Smooth muscle cell (in vitro differentiated cells): ENCODE data around the gene GPC3. TPM values are rescaled to one million over a fixed set of nuclear protein-coding genes. Genes with fewer than 3 reads are reported as not detected.

ENCODE experiments used
- DNase-seq: peaks from one replicate; lab custom pipeline; 2025; ENCODE audit not compliant: unreplicated experiment; lab: John Stamatoyannopoulos, UW
- H2AFZ ChIP-seq: fragments of 200-600 bp; sonication (generic); 2 replicates; pipeline ENCODE4 v1.6.0; 2016; ENCODE audit warnings: antibody characterized with exemption, low read depth, mild to moderate bottlenecking
- H3F3A ChIP-seq: fragments of 200-600 bp; sonication (generic); 2 replicates; pipeline ENCODE4 v1.6.0; 2017; ENCODE audit warnings: antibody characterized with exemption, low read depth
- H3K27ac ChIP-seq: fragments of 200-600 bp; sonication (generic); 2 replicates; pipeline ENCODE4 v1.5.1; 2016; ENCODE audit warnings: low read depth, mild to moderate bottlenecking
- H3K27me3 ChIP-seq: fragments of 200-600 bp; sonication (generic); 2 replicates; pipeline ENCODE4 v1.6.1; 2016; ENCODE audit warnings: low read depth, mild to moderate bottlenecking
- H3K36me3 ChIP-seq: fragments of 200-600 bp; sonication (generic); 2 replicates; pipeline ENCODE4 v1.5.1; 2016; ENCODE audit warnings: low read depth
- H3K4me1 ChIP-seq: fragments of 200-600 bp; sonication (generic); 2 replicates; pipeline ENCODE4 v1.5.1; 2016; ENCODE audit warnings: low read depth
- H3K4me2 ChIP-seq: fragments of 200-600 bp; sonication (generic); 2 replicates; pipeline ENCODE4 v1.6.0; 2016; ENCODE audit warnings: mild to moderate bottlenecking
- H3K4me3 ChIP-seq: fragments of 200-600 bp; sonication (generic); 2 replicates; pipeline ENCODE4 v1.5.1; 2016; ENCODE audit warnings: mild to moderate bottlenecking
- H3K79me2 ChIP-seq: fragments of 200-600 bp; sonication (generic); 2 replicates; pipeline ENCODE4 v1.6.0; 2016; ENCODE audit warnings: low read depth, mild to moderate bottlenecking
- H3K9ac ChIP-seq: fragments of 200-600 bp; sonication (generic); 2 replicates; pipeline ENCODE4 v1.6.0; 2016; ENCODE audit warnings: low read depth
- H3K9me3 ChIP-seq: fragments of 200-600 bp; sonication (generic); replicated peaks from 2 replicates; pipeline ENCODE4 v1.5.1; 2016; ENCODE audit warnings: low read depth
- H4K20me1 ChIP-seq: fragments of 200-600 bp; sonication (generic); 2 replicates; pipeline ENCODE4 v1.6.0; 2016; ENCODE audit warnings: low read depth
- WGBS: methylation state at CpG from one replicate; pipeline ENCODE4 v1.1.7; 2016; ENCODE audit warnings: low lambda C conversion rate; 5-methylcytosine and 5-hydroxymethylcytosine counted together
- polyA plus RNA-seq: library from polyadenylated mRNA; unstranded; fragments of >200 nt; fragmentation: Nextera tagmentation; extraction: Ambion mirVana; gene quantifications from 2 replicates; pipeline ENCODE4 v1.2.1, GENCODE V29; 2016
- total RNA-seq: library from RNA; depleted of rRNA; stranded (reverse); fragments of >200 nt; gene quantifications from 2 replicates; pipeline ENCODE4 v1.2.3, GENCODE V29; 2014
- TF ChIP-seq, protein P1 (sequence below): fragments of 200-600 bp; sonication (generic); IDR thresholded peaks from 2 replicates; pipeline ENCODE4 v1.5.1; 2017; ENCODE audit warnings: borderline replicate concordance, mild to moderate bottlenecking, antibody characterized with exemption; ENCODE audit not compliant: insufficient read depth, poor library complexity, severe bottlenecking

The GPC3 gene
- total and polyA plus RNA-seq, 2 experiments from 2014 or later, result 120 to 191 TPM

DNA sequence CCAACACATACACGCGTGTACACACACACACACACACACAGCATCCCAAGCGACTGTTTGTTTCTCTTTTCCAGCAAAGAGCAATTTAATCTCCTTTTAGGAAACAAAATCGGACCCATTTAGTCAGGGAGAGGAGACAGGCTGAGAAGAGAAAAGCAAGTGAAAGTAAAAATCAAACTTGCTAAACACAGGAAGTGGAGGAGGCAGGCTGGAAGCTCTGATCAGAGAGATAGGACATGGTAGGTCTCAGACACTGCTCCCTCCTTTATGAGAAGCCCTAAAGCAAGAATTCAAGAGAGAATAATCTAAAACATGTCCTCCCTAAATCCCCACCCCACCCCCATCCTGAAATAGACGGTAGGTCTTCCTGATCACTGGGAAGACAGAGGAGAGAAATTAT is 62.3 kb downstream of the GPC3 start:
- H3K4me2 ChIP-seq, result peak overlapping the region; percentile 37
- no peaks in the 10 kb centered on the region for H3F3A ChIP-seq
- no peaks in the 10 kb centered on the region for H3K9me3 ChIP-seq
- H3K27ac ChIP-seq, result no peak overlapping the region
- WGBS, result 58% methylated on average over 5 of the region's 5 CpGs
- no peaks in the 10 kb centered on the region for H3K4me1 ChIP-seq
- H3K9ac ChIP-seq, result no peak overlapping the region
- no peaks in the 10 kb centered on the region for H4K20me1 ChIP-seq
- H3K79me2 ChIP-seq, result no peaks in the 10 kb centered on the region
- no peak overlapping the region for H2AFZ ChIP-seq
- no peaks in the 10 kb centered on the region for H3K27me3 ChIP-seq
- no peak for DNase-seq
- H3K4me3 ChIP-seq, result no peak overlapping the region
- H3K36me3 ChIP-seq, result no peaks in the 10 kb centered on the region
- TF ChIP-seq, protein P1, sequence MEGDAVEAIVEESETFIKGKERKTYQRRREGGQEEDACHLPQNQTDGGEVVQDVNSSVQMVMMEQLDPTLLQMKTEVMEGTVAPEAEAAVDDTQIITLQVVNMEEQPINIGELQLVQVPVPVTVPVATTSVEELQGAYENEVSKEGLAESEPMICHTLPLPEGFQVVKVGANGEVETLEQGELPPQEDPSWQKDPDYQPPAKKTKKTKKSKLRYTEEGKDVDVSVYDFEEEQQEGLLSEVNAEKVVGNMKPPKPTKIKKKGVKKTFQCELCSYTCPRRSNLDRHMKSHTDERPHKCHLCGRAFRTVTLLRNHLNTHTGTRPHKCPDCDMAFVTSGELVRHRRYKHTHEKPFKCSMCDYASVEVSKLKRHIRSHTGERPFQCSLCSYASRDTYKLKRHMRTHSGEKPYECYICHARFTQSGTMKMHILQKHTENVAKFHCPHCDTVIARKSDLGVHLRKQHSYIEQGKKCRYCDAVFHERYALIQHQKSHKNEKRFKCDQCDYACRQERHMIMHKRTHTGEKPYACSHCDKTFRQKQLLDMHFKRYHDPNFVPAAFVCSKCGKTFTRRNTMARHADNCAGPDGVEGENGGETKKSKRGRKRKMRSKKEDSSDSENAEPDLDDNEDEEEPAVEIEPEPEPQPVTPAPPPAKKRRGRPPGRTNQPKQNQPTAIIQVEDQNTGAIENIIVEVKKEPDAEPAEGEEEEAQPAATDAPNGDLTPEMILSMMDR, result no peak

DNA sequence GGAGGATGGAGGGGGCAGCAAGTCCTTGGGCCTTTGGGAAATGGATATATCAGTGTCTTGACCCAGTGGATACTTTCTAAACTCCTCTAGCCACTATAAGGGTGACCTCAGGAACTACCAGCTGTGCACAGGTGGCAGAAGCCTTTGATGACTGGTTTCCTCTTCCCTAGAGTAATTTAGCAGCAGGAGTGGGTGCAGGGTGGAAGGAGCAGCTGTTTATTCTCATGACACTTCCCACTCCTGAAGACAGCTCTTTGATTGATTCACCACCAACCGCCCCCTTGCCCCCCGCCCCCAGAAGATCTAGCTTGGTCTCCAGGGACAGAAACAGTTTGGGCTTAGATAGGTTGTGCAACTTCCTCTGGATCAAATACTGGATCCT is 63.0 kb downstream of the GPC3 start:
- Histone ChIP-seq H3K27me3 (no peaks in the 10 kb centered on the region), H3K36me3 (no peaks in the 10 kb centered on the region), H3F3A (no peaks in the 10 kb centered on the region), H3K9me3 (no peaks in the 10 kb centered on the region), H3K4me2 (no peak overlapping the region), H3K27ac (no peak overlapping the region), H3K4me1 (no peaks in the 10 kb centered on the region), H4K20me1 (no peaks in the 10 kb centered on the region), H2AFZ (no peak overlapping the region), H3K79me2 (no peaks in the 10 kb centered on the region), H3K4me3 (no peak overlapping the region), H3K9ac (no peak overlapping the region)
- DNase-seq, result no peak
- WGBS, result 60% methylated on average over 2 of the region's 2 CpGs
- TF ChIP-seq, protein P1, result no peak

DNA sequence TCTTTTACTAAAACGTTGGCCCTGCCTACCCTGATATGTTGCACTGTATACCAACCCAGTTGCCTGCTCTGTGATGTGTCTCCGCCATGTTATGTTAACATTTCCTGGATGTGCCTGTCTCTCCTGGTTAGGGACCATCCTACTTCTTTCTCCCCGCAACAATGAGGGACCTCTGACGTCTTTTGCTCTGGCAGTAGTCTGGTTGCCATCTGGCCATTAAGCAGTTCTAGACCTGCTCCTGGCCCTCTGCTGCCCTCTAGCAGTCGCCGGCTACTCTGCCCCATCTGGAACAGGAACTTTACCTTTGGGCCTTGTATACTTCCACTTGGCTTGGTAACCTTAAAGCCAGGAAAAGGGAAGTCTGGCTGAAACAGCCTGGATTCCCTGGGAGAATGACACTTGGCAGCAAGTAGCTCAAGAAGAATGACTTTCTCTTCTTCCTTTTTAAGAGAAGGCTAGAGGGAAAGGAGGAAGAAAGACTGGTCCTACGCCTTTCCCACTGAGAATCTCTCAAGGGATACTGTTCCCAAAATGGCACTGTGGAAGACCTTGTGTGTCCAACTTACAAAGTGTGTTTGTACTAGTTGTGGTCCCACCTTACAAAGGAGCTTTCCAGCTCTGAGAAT is 63.5 kb downstream of the GPC3 start:
- Histone ChIP-seq H3K27me3 (no peaks in the 10 kb centered on the region), H4K20me1 (no peaks in the 10 kb centered on the region), H3F3A (no peaks in the 10 kb centered on the region), H3K4me2 (no peak overlapping the region), H3K4me3 (no peak overlapping the region), H3K27ac (no peak overlapping the region), H3K9ac (no peak overlapping the region), H3K4me1 (no peaks in the 10 kb centered on the region), H3K79me2 (no peaks in the 10 kb centered on the region), H2AFZ (no peak overlapping the region), H3K36me3 (no peaks in the 10 kb centered on the region), H3K9me3 (no peaks in the 10 kb centered on the region)
- DNase-seq, result no peak
- TF ChIP-seq, protein P1, result peak; percentile 30
- 49% methylated on average over 7 of the region's 7 CpGs for WGBS

DNA sequence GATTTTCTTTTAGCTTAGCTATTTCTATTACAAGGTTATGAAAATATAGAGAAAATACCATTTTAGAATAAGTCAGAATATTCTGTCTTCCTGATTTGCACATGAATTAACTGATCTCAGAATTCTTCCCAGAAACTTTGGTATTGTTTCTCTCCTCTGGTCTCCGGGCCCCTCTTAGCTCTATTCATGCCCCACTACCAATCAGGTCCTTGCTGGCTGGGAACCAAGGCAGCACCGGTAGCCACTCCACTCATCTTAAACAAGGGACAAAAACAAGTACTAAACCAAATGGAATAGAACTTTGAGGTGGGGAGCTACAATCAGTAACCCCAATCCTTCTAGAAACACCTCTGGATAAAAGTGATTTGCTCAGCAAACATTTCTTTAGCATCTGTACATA is 64.3 kb downstream of the GPC3 start:
- H4K20me1 ChIP-seq, result no peaks in the 10 kb centered on the region
- H2AFZ ChIP-seq, result no peak overlapping the region
- no peaks in the 10 kb centered on the region for H3K36me3 ChIP-seq
- no peak overlapping the region for H3K27ac ChIP-seq
- H3K9me3 ChIP-seq, result no peaks in the 10 kb centered on the region
- no peaks in the 10 kb centered on the region for H3K27me3 ChIP-seq
- DNase-seq, result no peak
- no peak overlapping the region for H3K4me2 ChIP-seq
- TF ChIP-seq, protein P1, result no peak
- no peak overlapping the region for H3K9ac ChIP-seq
- H3K4me3 ChIP-seq, result no peak overlapping the region
- no peaks in the 10 kb centered on the region for H3K79me2 ChIP-seq
- 72% methylated on average over 2 of the region's 2 CpGs for WGBS
- no peaks in the 10 kb centered on the region for H3K4me1 ChIP-seq
- H3F3A ChIP-seq, result no peaks in the 10 kb centered on the region
